K562 (cell line): Measurements from ENCODE around the gene LRRC75A. TPM values are rescaled to one million over a fixed set of nuclear protein-coding genes. Genes with fewer than 3 reads are reported as not detected.

Source experiments
- ATAC-seq: fragments of 200-7000 bp; cut with Tn5 transposase; 3 replicates; pipeline ENCODE4 v1.9.1; 2020; ENCODE audit warnings: moderate library complexity
- BruUV-seq: library from RNA; stranded (reverse); fragments of 400-500 nt; replicated peaks from 2 replicates; lab custom pipeline; 2021; lab: Mats Ljungman, UMichigan
- CTCF ChIA-PET: fragments of 300-600 bp; formaldehyde crosslinking; extraction: SDS; loops from one replicate; lab custom pipeline; 2021; ENCODE audit warnings: low intra/inter-chr PET ratio; lab: Yijun Ruan, JAX
- POLR2A ChIA-PET: fragments of 300-600, 350-650 bp; sonication (Branson Sonifier 250); formaldehyde crosslinking; extraction: SDS; loops from one replicate; lab custom pipeline; 2021; ENCODE audit warnings: antibody characterized with exemption, inconsistent platforms; lab: Yijun Ruan, JAX
- DNase-seq, 4 experiments: peaks; one replicate each; pipeline versions ENCODE4 v3.0.0 to v3.0.0-alpha.2; 2011 to 2018; ENCODE audit warnings: low spot score in 3 of 4, mixed read lengths in 3 of 4; ENCODE audit errors: extremely low read depth in 1 of 4
- FAIRE-seq: peaks from 2 replicates; lab custom pipeline; 2011; peaks lifted over from hg19 to GRCh38; lab: Jason Lieb, UNC
- H2AFZ ChIP-seq: 2 replicates; pipeline ENCODE4 v1.6.0; 2011; ENCODE audit warnings: low read depth, low read length, control low read depth, inconsistent platforms
- H3K27ac ChIP-seq: fragments of 200-600 bp; 3 replicates; pipeline ENCODE4 v1.8.0; 2011; ENCODE audit warnings: low read depth, mild to moderate bottlenecking, control low read depth, inconsistent platforms, low read length, moderate library complexity, mixed read lengths; ENCODE audit errors: extremely low read depth
- H3K27me3 ChIP-seq, 2 experiments: fragments of 300-600 bp in 1 of 2; 2 replicates in 1 of 2; 3 replicates in 1 of 2; pipeline versions ENCODE4 v1.6.0 to v1.8.0; 2011; ENCODE audit warnings: inconsistent platforms in 2 of 2, low read length in 2 of 2, mild to moderate bottlenecking in 1 of 2, mixed read lengths in 1 of 2, moderate library complexity in 1 of 2; ENCODE audit not compliant: control insufficient read depth in 2 of 2, insufficient read depth in 2 of 2
- H3K36me3 ChIP-seq: fragments of 300-600 bp; 3 replicates; pipeline ENCODE4 v1.8.0; 2011; ENCODE audit warnings: mild to moderate bottlenecking, low read length, inconsistent platforms; ENCODE audit not compliant: control insufficient read depth, insufficient read depth
- H3K4me1 ChIP-seq, 2 experiments: fragments of 200-600 bp in 1 of 2; replicated peaks in 1 of 2; 2 replicates in 1 of 2; 3 replicates in 1 of 2; pipeline versions ENCODE4 v1.5.1 to v1.8.0; 2011; ENCODE audit warnings: inconsistent platforms in 2 of 2, low read length in 2 of 2, mild to moderate bottlenecking in 1 of 2, mixed read lengths in 1 of 2, moderate library complexity in 1 of 2; ENCODE audit not compliant: control insufficient read depth in 2 of 2, insufficient read depth in 2 of 2
- H3K4me2 ChIP-seq: 2 replicates; pipeline ENCODE4 v1.6.1; 2011; ENCODE audit warnings: low read length, control low read depth, inconsistent platforms, mixed read lengths; ENCODE audit not compliant: insufficient read depth
- H3K4me3 ChIP-seq: fragments of 200-600 bp; sonication (generic), shearing (Covaris generic); 2 replicates; pipeline ENCODE4 v1.5.1; 2016; ENCODE audit warnings: control low read depth, inconsistent platforms
- H3K79me2 ChIP-seq: fragments of 200-600 bp; 3 replicates; pipeline ENCODE4 v1.8.0; 2011; ENCODE audit warnings: low read length, inconsistent platforms; ENCODE audit not compliant: control insufficient read depth, insufficient read depth
- H3K9ac ChIP-seq, 2 experiments: 2 replicates each; pipeline versions ENCODE4 v1.6.0 to v1.6.1; 2011; ENCODE audit warnings: low read depth in 2 of 2, low read length in 2 of 2, control low read depth in 1 of 2, inconsistent platforms in 1 of 2, mild to moderate bottlenecking in 1 of 2, mixed read lengths in 1 of 2; ENCODE audit not compliant: insufficient read depth in 1 of 2
- H3K9me1 ChIP-seq: one replicate; pipeline ENCODE4 v1.6.0; 2011; ENCODE audit warnings: inconsistent platforms, mild to moderate bottlenecking, low read length, moderate library complexity; ENCODE audit not compliant: control insufficient read depth, insufficient read depth
- H3K9me3 ChIP-seq: replicated peaks from 2 replicates; pipeline ENCODE4 v1.5.1; 2011; ENCODE audit warnings: low read depth, low read length, inconsistent platforms; ENCODE audit not compliant: control insufficient read depth, insufficient read depth
- H4K20me1 ChIP-seq: replicated peaks from 2 replicates; pipeline ENCODE4 v1.6.1; 2011; ENCODE audit warnings: low read length, inconsistent platforms, mixed read lengths; ENCODE audit not compliant: control insufficient read depth, insufficient read depth
- JUNB ChIP-seq: fragments of 450-650 bp; formaldehyde crosslinking; conservative IDR thresholded peaks from 2 replicates; pipeline ENCODE4 v1.4.0; 2020; ENCODE audit warnings: mild to moderate bottlenecking
- STAT6 ChIP-seq: sonication (generic); formaldehyde crosslinking; IDR thresholded peaks from 2 replicates; pipeline ENCODE4 v1.8.1; 2023; ENCODE audit warnings: mild to moderate bottlenecking, missing genetic modification reagents
- WGBS: fragments of 100-300 bp; shearing (Covaris generic); methylation state at CpG from one replicate; pipeline ENCODE4 v1.1.6; 2016; ENCODE audit warnings: low coverage, mixed read lengths; ENCODE audit not compliant: insufficient coverage; ENCODE audit errors: missing lambda C conversion rate; 5-methylcytosine and 5-hydroxymethylcytosine counted together
- in situ Hi-C: fragments of 300-500 bp; cut with MboI; formaldehyde crosslinking; loops from 4 replicates; pipeline ENCODE4 v1.15.0; 2018; ENCODE audit warnings: inconsistent platforms, mixed read lengths
- intact Hi-C: fragments of 100-400 bp; cut with micrococcal nuclease; formaldehyde crosslinking; loops from 2 replicates; pipeline ENCODE4 v1.14.2; 2022
- polyA plus RNA-seq, 8 experiments: library from polyadenylated mRNA; depleted of rRNA in 4 of 8; stranded (reverse) in 5 of 8; unstranded in 3 of 8; fragments of >200 nt; fragmentation: Nextera tagmentation in 2 of 8; fragmentation: Illumina TruSeq in 1 of 8; extraction: Ambion mirVana in 2 of 8; extraction: Trizol in 1 of 8; gene quantifications; 2 replicates each; pipeline versions ENCODE4 v1.2.1 to v1.2.3, GENCODE V29; 2011 to 2014; ENCODE audit warnings: inconsistent platforms in 1 of 8, missing spikeins in 1 of 8
- total RNA-seq, 7 experiments: library from RNA; depleted of rRNA in 6 of 7; stranded (reverse); fragments of >200 nt in 6 of 7; fragmentation: Illumina TruSeq in 2 of 7; extraction: Trizol in 2 of 7; gene quantifications; 2 replicates each; pipeline versions ENCODE4 v1.2.1 to v1.2.3, GENCODE V29; 2011 to 2021; ENCODE audit warnings: low replicate concordance in 1 of 7

Gene LRRC75A
- total and polyA plus RNA-seq, 9 of the 15 experiments (the other 6 are each of a cell fraction or from before 2014, with no cell fraction given), result 0.04 to 0.34 (median 0.08) TPM; not detected in 5

- FAIRE-seq (no peak), ATAC-seq (no peak), DNase-seq (no peak)
- 23% methylated on average over 3 of the region's 4 CpGs for WGBS
- Histone ChIP-seq H3K27ac (no peak overlapping the region), H3K27me3 (peaks cover 8 to 17% of the 10 kb centered on the region in 2 experiments; a peak in 3 of 5 replicates), H3K9me3 (no peaks in the 10 kb centered on the region), H3K36me3 (peaks cover 4% of the 10 kb centered on the region; the same call in 1 of the 3 replicates), H3K79me2 (no peaks in the 10 kb centered on the region), H2AFZ (no peak overlapping the region), H4K20me1 (peaks cover 9% of the 10 kb centered on the region; the same call in 1 of the 2 replicates), H3K4me3 (no peak overlapping the region), H3K4me2 (no peak overlapping the region), H3K4me1 (peaks cover 0 to 5% of the 10 kb centered on the region in 2 experiments; a peak in 2 of 5 replicates), H3K9me1 (no peaks in the 10 kb centered on the region), H3K9ac (peak overlapping the region in 1 of 2 experiments; percentile 5; a peak in 1 of 4 replicates)
- ChIA-PET POLR2A (interaction anchor here (0.7 to 1.4 kb wide), 3 partner anchors 10 to 82 kb away, joined by 3 to 5 read pairs (median 3); no protein-coding TSS in a partner anchor), CTCF (no interaction called here)
- no TSS peak for BruUV-seq
- in situ Hi-C loops, result no loop called here
- TF ChIP-seq STAT6 (CRISPR knock-in tag) (no peak), JUNB (CRISPR knock-in tag) (no peak)
- intact Hi-C loops, result no loop called here
Measured at GRCh38 chr17:16465861-16466338, 26.1 kb downstream of the LRRC75A start.
